Nephron (organoid): Measurements from ENCODE around the gene PLGRKT.
A peak's percentile ranks its signal among the peaks of the same experiment; 100 is the strongest.

Experiments used
- H3K27ac Mint-ChIP-seq, 3 experiments: 2 replicates each; pipeline ENCODE4 v1.8.0; 2020; ENCODE audit warnings: mixed read lengths in 3 of 3, mild to moderate bottlenecking in 2 of 3, moderate library complexity in 1 of 3
- H3K27me3 Mint-ChIP-seq: 2 replicates; pipeline ENCODE4 v1.8.0; 2021; ENCODE audit warnings: low read depth, mild to moderate bottlenecking, moderate library complexity, mixed read lengths
- H3K36me3 Mint-ChIP-seq: 2 replicates; pipeline ENCODE4 v1.8.0; 2020; ENCODE audit warnings: low read depth, mixed read lengths
- H3K4me1 Mint-ChIP-seq: 2 replicates; pipeline ENCODE4 v1.8.0; 2020; ENCODE audit warnings: mixed read lengths
- H3K4me3 Mint-ChIP-seq, 3 experiments: 2 replicates each; pipeline ENCODE4 v1.8.0; 2020; ENCODE audit warnings: mild to moderate bottlenecking in 3 of 3, mixed read lengths in 3 of 3, moderate library complexity in 2 of 3
- H3K9me3 Mint-ChIP-seq: 2 replicates; pipeline ENCODE4 v1.8.0; 2020; ENCODE audit warnings: mixed read lengths
- TF ChIP-seq, protein P1 (sequence below), 3 experiments: fragments of 200-600 bp; sonication (generic); IDR thresholded peaks; one replicate each; pipeline ENCODE4 v1.5.0; 2021; ENCODE audit warnings: antibody characterized with exemption in 3 of 3; ENCODE audit not compliant: unreplicated experiment in 3 of 3

PLGRKT gene

DNA sequence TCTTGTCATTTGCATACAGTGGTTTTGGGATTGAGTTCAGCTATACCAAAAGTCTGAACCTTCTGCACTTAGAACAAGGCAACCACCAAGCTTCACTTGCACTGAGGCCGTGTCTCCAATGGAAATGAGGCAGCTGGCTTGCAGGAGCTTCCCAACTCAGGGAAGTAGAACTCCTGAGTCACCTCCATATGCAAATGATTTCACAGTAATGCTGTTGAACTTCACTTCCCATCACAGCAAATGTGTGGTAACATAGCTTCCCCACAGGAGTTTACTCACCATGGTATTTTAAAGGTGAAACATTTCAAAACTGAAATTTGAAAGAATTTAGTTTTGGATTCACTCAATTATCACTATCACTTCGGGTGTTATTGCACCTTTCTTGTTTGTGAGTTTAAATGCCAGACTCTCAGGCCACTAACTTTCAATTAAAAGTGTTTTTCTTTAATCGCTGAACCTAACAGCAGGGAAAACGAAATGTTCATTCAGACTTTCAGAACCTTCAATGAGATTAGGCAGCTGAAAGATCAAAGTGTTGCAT, 21.6 kb upstream of the PLGRKT start:
- Mint-ChIP-seq H3K27ac (no peak overlapping the region), H3K4me1 (no peaks in the 10 kb centered on the region), H3K27me3 (no peaks in the 10 kb centered on the region), H3K36me3 (no peaks in the 10 kb centered on the region), H3K9me3 (no peaks in the 10 kb centered on the region), H3K4me3 (no peak overlapping the region)
- TF ChIP-seq, protein P1, sequence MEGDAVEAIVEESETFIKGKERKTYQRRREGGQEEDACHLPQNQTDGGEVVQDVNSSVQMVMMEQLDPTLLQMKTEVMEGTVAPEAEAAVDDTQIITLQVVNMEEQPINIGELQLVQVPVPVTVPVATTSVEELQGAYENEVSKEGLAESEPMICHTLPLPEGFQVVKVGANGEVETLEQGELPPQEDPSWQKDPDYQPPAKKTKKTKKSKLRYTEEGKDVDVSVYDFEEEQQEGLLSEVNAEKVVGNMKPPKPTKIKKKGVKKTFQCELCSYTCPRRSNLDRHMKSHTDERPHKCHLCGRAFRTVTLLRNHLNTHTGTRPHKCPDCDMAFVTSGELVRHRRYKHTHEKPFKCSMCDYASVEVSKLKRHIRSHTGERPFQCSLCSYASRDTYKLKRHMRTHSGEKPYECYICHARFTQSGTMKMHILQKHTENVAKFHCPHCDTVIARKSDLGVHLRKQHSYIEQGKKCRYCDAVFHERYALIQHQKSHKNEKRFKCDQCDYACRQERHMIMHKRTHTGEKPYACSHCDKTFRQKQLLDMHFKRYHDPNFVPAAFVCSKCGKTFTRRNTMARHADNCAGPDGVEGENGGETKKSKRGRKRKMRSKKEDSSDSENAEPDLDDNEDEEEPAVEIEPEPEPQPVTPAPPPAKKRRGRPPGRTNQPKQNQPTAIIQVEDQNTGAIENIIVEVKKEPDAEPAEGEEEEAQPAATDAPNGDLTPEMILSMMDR (IDR thresholded peaks at IDR 0.05; ENCODE audit: unreplicated experiment in 3 of 3), result no peak

- Mint-ChIP-seq H3K4me3 (no peak overlapping the region), H3K27ac (no peak overlapping the region), H3K27me3 (no peaks in the 10 kb centered on the region), H3K9me3 (no peaks in the 10 kb centered on the region), H3K4me1 (peaks cover 4% of the 10 kb centered on the region), H3K36me3 (no peaks in the 10 kb centered on the region)
- TF ChIP-seq, protein P1 (IDR thresholded peaks at IDR 0.05; ENCODE audit: unreplicated experiment in 3 of 3), result no peak
Measured at GRCh38 chr9:5455181-5455580, 17.5 kb upstream of the PLGRKT start.

GRCh38 chr9:5453673-5454072, 15.9 kb upstream of the PLGRKT start:
- Mint-ChIP-seq H3K9me3 (no peaks in the 10 kb centered on the region), H3K4me3 (no peak overlapping the region), H3K36me3 (no peaks in the 10 kb centered on the region), H3K4me1 (peaks cover 6% of the 10 kb centered on the region), H3K27me3 (no peaks in the 10 kb centered on the region), H3K27ac (no peak overlapping the region)
- TF ChIP-seq, protein P1 (IDR thresholded peaks at IDR 0.05; ENCODE audit: unreplicated experiment in 3 of 3), result no peak

DNA sequence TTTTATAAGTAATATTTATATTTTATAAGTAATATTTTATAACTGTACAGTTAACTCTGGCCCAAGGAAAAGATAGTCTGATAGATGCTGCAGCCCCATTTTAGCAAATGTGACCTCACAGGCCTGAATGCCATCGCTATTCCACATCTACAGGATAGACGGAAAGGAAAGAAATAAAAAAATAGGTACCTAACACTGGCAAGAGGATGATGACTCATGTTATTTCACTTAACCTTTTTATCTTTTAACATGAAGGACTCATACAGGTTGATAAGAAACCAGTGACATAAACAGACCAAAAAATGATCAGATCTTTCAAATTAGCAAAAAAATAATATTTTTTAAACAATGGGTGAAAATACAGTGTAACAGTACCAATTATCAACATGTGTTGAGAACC, 15.3 kb upstream of the PLGRKT start:
- no peak overlapping the region for H3K27ac Mint-ChIP-seq
- no peaks in the 10 kb centered on the region for H3K9me3 Mint-ChIP-seq
- H3K4me3 Mint-ChIP-seq, result no peak overlapping the region
- H3K36me3 Mint-ChIP-seq, result no peaks in the 10 kb centered on the region
- peaks cover 6% of the 10 kb centered on the region for H3K27me3 Mint-ChIP-seq
- H3K4me1 Mint-ChIP-seq, result peaks cover 6% of the 10 kb centered on the region
- TF ChIP-seq, protein P1 (IDR thresholded peaks at IDR 0.05; ENCODE audit: unreplicated experiment in 3 of 3), result no peak

DNA sequence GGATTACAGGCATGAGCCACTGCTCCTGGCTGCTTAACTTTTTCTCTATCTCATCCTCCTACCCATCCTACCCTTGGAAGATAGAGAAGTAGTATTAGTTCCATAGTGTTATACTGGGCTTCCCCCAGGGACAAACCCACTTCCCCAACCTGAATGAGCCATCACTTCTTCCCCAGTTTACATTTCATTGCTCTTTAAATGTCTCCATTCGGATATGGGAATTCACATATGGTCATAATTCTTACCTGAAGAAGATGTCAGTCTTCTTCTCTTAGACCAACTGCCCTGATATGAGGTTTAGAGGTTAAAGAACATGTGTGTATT, 14.5 kb upstream of the PLGRKT start:
- TF ChIP-seq, protein P1 (IDR thresholded peaks at IDR 0.05; ENCODE audit: unreplicated experiment in 3 of 3), result no peak
- Mint-ChIP-seq H3K4me1 (peaks cover 6% of the 10 kb centered on the region), H3K9me3 (no peaks in the 10 kb centered on the region)

DNA sequence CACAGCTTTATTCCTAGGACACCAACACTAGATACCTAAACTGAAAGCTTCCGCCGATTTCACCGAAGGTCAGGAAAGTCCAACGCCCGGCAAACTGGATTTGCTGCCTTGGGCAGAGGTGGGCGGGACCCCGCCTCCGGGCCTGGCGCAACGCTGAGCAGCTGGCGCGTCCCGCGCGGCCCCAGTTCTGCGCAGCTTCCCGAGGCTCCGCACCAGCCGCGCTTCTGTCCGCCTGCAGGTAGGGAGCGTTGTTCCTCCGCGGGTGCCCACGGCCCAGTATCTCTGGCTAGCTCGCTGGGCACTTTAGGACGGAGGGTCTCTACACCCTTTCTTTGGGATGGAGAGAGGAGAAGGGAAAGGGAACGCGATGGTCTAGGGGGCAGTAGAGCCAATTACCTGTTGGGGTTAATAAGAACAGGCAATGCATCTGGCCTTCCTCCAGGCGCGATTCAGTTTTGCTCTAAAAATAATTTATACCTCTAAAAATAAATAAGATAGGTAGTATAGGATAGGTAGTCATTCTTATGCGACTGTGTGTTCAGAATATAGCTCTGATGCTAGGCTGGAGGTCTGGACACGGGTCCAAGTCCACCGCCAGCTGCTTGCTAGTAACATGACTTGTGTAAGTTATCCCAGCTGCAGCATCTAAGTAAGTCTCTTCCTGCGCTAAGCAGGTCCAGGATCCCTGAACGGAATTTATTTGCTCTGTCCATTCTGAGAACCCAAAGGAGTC, 12.8 kb upstream of the PLGRKT start, which contains the start of gene CD274:
Gene CD274 (plus strand): TSS at position 184 of the 733 bp plus-strand sequence. CDS start 5,572 bp downstream, outside the sequence.
- H3K36me3 Mint-ChIP-seq, result no peaks in the 10 kb centered on the region
- peaks cover 6% of the 10 kb centered on the region for H3K4me1 Mint-ChIP-seq
- peak within 1 kb of the TSS in 1 of 3 experiments; percentile 34 for H3K27ac Mint-ChIP-seq
- H3K27me3 Mint-ChIP-seq, result peaks cover 9% of the 10 kb centered on the region
- TF ChIP-seq, protein P1 (IDR thresholded peaks at IDR 0.05; ENCODE audit: unreplicated experiment in 3 of 3), result peak; percentile 41 to 63 (median 48)
- peak within 1 kb of the TSS; percentile 80 to 87 (median 84) for H3K4me3 Mint-ChIP-seq
- H3K9me3 Mint-ChIP-seq, result no peaks in the 10 kb centered on the region

More for the DNA sequence above, 14.5 kb upstream of the PLGRKT start:
- no peak overlapping the region for H3K27ac Mint-ChIP-seq
- no peaks in the 10 kb centered on the region for H3K36me3 Mint-ChIP-seq
- H3K27me3 Mint-ChIP-seq, result peaks cover 8% of the 10 kb centered on the region
- H3K4me3 Mint-ChIP-seq, result peak overlapping the region in 2 of 3 experiments; percentile 9 to 20
